ENCODE data around the gene SOS2. TPM values are rescaled to one million over a fixed set of nuclear protein-coding genes. Genes with fewer than 3 reads are reported as not detected.
A peak's percentile ranks its signal among the peaks of the same experiment; 100 is the strongest.

SOS2 gene
- total RNA-seq, 2 experiments from 2014 or later = 18.9 to 20.1 TPM

DNA sequence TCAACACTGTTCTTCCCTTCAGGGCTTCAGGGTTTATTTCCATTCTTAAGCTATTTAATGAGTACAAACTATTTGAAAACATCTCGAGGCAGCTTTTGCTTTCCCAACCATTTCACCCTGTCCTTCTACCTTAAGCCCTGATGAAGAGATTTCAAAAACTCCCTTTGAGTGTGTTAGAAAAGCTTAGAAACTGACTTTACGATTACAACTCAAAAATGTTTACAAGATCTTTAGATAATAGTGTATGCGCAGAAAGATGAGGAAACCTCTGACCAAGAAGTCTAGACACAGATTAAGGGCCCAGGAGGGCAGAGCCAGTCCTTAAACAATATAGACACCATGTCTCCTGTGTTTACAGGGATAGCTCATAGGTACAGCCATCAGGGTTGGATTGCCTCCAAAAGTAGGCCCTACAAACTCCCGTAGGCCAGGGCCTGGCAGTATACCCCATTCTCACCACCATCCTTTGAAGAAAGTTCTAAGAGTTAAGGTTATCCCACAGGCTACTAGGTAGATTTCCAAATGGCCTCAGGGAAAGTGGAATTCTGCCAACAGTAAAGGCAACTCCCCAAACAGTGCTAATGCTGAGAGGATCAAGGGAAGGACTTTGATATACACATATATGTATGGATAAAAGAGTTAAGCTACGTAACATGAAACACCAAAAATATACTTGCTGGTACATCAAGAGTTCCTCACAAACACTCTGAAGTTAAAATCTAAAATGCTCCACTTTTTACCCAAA, 11.4 kb upstream of the SOS2 start:
- H3K4me3 Mint-ChIP-seq = no peak overlapping the region
- ATAC-seq (no peak), DNase-seq (no peak)
- ChIA-PET CTCF (interaction anchor here (0.8 kb wide), 1 partner anchor 83 kb away, joined by 3 read pairs; no protein-coding TSS in a partner anchor), POLR2A (interaction anchor here (0.5 kb wide), 1 partner anchor 533 kb away, joined by 3 read pairs; no protein-coding TSS in a partner anchor)
- no peaks in the 10 kb centered on the region for H3K4me1 Mint-ChIP-seq (ENCODE audit: low read depth)
- H3K36me3 Mint-ChIP-seq (ENCODE audit: low read depth) = peaks cover 9% of the 10 kb centered on the region
- H3K27ac Mint-ChIP-seq = peak overlapping the region; percentile 6
- no peaks in the 10 kb centered on the region for H3K27me3 Mint-ChIP-seq (ENCODE audit: low read depth)
- H3K9me3 Mint-ChIP-seq (ENCODE audit: insufficient read depth) = no peaks in the 10 kb centered on the region

DNA sequence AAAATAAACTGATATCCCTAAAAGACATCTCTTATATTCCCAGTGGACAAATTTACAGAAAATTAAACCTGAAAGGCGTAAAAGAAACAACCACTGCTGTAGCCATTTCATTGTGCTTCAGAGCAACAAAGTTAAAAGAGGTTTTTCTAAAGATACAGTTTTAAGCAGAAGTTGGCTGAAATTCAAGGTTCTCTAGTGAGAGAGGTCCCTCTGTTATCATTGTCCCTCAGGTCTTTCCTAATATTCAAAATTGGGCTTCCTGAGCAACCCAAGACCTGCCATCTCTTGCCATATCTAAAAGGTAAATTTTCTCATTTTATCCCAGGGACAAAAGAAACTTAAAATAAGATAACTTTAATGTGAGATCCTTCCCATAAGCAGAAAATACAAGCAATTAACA, 10.7 kb upstream of the SOS2 start:
- ChIA-PET CTCF (interaction anchor here (0.8 kb wide), 1 partner anchor 82 kb away, joined by 3 read pairs; no protein-coding TSS in a partner anchor), POLR2A (interaction anchor here (0.5 kb wide), 1 partner anchor 534 kb away, joined by 3 read pairs; no protein-coding TSS in a partner anchor)
- Mint-ChIP-seq H3K36me3 (ENCODE audit: low read depth) (peaks cover 9% of the 10 kb centered on the region), H3K27ac (peak overlapping the region; percentile 6), H3K4me1 (ENCODE audit: low read depth) (no peaks in the 10 kb centered on the region), H3K4me3 (no peak overlapping the region), H3K9me3 (ENCODE audit: insufficient read depth) (no peaks in the 10 kb centered on the region), H3K27me3 (ENCODE audit: low read depth) (no peaks in the 10 kb centered on the region)
- DNase-seq (no peak), ATAC-seq (no peak)

DNA sequence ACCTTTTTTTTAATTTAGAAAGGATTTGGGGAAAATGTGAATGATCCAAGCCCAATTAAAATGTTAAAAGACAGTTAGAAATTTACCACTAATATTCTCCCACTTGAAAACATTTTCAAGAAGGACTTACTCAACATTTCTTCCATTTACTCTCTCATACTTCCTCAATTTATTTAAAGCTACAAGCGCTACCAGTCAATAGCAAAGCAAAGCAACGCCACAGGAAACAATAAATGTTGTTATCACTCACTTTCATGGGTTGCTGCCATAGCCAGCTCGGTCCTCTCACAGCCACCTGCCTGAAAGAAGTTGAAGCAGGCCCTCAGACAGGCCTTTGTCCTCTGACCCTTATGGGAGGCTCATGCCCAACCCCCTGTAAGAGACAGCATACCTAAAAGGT, 6.0 kb upstream of the SOS2 start:
- peaks cover 9% of the 10 kb centered on the region for H3K36me3 Mint-ChIP-seq (ENCODE audit: low read depth)
- H3K27ac Mint-ChIP-seq = no peak overlapping the region
- POLR2A ChIA-PET = no interaction called here
- DNase-seq (no peak), ATAC-seq (no peak)
- H3K4me3 Mint-ChIP-seq = no peak overlapping the region
- CTCF ChIA-PET = no interaction called here
- H3K27me3 Mint-ChIP-seq (ENCODE audit: low read depth) = no peaks in the 10 kb centered on the region
- H3K9me3 Mint-ChIP-seq (ENCODE audit: insufficient read depth) = peaks cover 13% of the 10 kb centered on the region
- peaks cover 7% of the 10 kb centered on the region for H3K4me1 Mint-ChIP-seq (ENCODE audit: low read depth)

DNA sequence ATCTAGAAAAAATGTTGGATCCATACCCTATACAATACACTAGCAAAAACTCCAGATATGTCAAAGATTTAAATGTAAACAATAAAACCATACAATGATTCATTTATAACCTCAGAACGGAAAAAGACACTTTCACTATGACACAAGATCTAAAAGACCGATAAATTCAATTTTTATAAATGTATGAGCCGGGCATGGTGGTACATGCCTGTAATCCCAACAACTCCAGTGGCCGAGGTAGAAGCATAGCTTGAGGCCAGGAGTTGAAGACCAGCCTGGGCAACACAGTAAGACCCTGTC, 2.5 kb upstream of the SOS2 start:
- peaks cover 24% of the 10 kb centered on the region for H3K4me1 Mint-ChIP-seq (ENCODE audit: low read depth)
- H3K27ac Mint-ChIP-seq = peak overlapping the region; percentile 9
- ChIA-PET CTCF (interaction anchor here (1.3 kb wide), 1 partner anchor 382 kb away, joined by 4 read pairs; the partner anchor contains the start of gene NEMF), POLR2A (no interaction called here)
- no peak for ATAC-seq
- H3K9me3 Mint-ChIP-seq (ENCODE audit: insufficient read depth) = peaks cover 13% of the 10 kb centered on the region
- no peaks in the 10 kb centered on the region for H3K27me3 Mint-ChIP-seq (ENCODE audit: low read depth)
- DNase-seq = no peak
- peaks cover 14% of the 10 kb centered on the region for H3K36me3 Mint-ChIP-seq (ENCODE audit: low read depth)
- peak overlapping the region; percentile 23 for H3K4me3 Mint-ChIP-seq

DNA sequence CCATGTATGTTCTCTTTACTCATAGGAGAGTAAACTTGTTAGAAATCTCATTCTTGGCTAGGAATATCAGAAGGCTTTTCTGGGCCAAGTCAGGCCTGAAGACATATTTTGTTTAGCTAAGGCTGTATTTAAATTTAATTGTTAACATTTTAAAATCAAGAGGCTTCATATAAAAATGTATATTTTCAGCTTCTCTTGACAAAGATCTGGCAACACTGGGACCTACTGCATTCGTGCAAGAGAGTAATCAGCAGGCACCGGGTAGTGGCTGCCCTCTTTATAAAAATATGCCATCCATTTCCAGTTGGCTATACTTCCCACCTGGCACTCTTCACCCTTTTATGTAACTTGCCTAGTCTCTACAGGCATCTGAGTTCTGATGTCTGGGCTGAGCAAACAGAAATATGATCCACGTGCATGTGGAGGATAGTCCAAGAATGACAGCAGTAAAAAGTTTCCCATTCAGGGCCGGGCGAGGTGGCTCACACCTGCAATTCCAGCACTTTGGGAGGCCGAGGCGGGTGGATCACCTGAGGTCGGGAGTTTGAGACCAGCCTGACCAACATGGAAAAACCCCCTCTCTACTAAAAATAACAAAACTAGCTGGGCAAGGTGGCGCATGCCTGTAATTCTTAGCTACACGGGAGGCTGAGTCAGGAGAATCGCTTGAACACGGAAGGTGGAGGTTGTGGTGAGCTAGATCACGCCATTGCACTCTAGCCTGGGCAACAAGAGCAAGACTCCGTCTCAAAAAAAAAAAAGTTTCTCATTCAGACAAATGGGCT, 2.0 kb upstream of the SOS2 start:
- no peak for DNase-seq
- no peak for ATAC-seq
- peak overlapping the region; percentile 9 for H3K27ac Mint-ChIP-seq
- peaks cover 29% of the 10 kb centered on the region for H3K4me1 Mint-ChIP-seq (ENCODE audit: low read depth)
- CTCF ChIA-PET = interaction anchor here (1.3 kb wide), 1 partner anchor 381 kb away, joined by 4 read pairs; the partner anchor contains the start of gene NEMF
- H3K4me3 Mint-ChIP-seq = peak overlapping the region; percentile 23
- peaks cover 13% of the 10 kb centered on the region for H3K9me3 Mint-ChIP-seq (ENCODE audit: insufficient read depth)
- POLR2A ChIA-PET = interaction anchor here (2.7 kb wide), 1 partner anchor 371 kb away, joined by 7 read pairs; no protein-coding TSS in a partner anchor
- peaks cover 19% of the 10 kb centered on the region for H3K36me3 Mint-ChIP-seq (ENCODE audit: low read depth)
- H3K27me3 Mint-ChIP-seq (ENCODE audit: low read depth) = no peaks in the 10 kb centered on the region

DNA sequence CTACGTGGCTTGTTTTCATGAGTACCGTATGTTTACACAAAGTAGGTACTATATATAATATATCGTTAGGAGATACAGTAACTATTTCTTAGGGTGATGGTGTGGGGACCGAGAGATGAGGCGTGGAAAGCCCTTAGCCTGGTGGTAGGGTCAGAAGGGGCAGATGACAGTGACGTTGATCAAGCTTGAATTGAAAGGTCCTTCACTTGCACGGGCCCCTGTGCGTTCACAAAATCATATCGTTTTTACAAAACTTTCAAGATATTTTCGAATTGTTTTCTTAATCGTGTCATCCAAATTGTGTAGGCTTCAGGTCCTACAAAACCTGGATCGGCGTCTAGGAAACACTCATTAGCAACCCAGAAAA, 881 bp upstream of the SOS2 start:
- Mint-ChIP-seq H3K9me3 (ENCODE audit: insufficient read depth) (peaks cover 17% of the 10 kb centered on the region), H3K36me3 (ENCODE audit: low read depth) (peaks cover 20% of the 10 kb centered on the region), H3K4me3 (peak overlapping the region; percentile 75), H3K4me1 (ENCODE audit: low read depth) (peaks cover 29% of the 10 kb centered on the region), H3K27me3 (ENCODE audit: low read depth) (no peaks in the 10 kb centered on the region), H3K27ac (peak overlapping the region; percentile 82)
- DNase-seq = no peak
- CTCF ChIA-PET = interaction anchor here (1.3 kb wide), 1 partner anchor 380 kb away, joined by 4 read pairs; the partner anchor contains the start of gene NEMF
- no peak for ATAC-seq
- POLR2A ChIA-PET = interaction anchor here (0.6 to 2.7 kb wide), 5 partner anchors 116 to 380 kb away, joined by 3 to 7 read pairs (median 4); partner anchors contain the start of genes NEMF and VCPKMT

DNA sequence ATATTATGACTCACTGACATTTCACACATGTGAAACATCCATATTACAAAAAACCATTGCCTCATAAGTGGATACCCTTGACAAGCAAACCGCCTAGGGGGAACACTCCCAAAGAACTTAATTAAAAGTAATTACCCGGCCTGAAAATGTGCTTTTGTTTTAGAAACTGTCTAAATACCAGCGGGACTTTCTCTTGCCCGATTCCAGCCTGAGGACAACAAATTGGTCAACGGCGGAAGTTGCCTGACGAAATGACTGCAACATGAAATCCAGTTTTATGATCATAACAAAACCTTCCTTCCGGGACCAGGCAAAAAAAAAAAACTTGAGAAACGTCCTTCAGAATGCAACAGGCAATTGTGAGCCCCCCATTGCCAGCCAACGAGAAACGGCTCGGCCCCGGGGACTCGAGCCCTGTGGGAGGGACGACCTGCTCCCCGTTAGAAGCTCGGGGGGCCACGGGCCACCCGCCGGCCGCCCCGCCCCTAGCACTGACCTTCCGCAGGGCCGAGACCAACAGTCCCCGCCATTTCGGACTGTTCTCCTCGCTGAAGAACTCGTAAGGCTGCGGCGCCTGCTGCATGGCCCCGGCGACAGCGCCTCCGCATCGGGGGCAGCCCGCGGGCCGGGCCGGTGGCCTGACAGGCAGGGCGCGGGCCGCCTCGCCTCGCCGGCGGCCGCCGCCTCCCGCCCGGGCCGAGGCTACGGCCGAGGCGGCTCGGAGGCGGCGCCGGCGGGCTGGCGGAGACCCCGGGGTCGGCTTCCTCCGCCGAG, 490 bp downstream of the SOS2 start:
- ChIA-PET CTCF (interaction anchor here (0.7 kb wide), 1 partner anchor 369 kb away, joined by 3 read pairs; no protein-coding TSS in a partner anchor), POLR2A (interaction anchor here (0.6 to 2.7 kb wide), 5 partner anchors 42 to 379 kb away, joined by 3 to 7 read pairs (median 5); partner anchors contain the start of genes NEMF and VCPKMT)
- peaks cover 16% of the 10 kb centered on the region for H3K9me3 Mint-ChIP-seq (ENCODE audit: insufficient read depth)
- H3K4me3 Mint-ChIP-seq = peak overlapping the region; percentile 86
- ATAC-seq = peak; percentile 45
- H3K36me3 Mint-ChIP-seq (ENCODE audit: low read depth) = peaks cover 20% of the 10 kb centered on the region
- H3K27ac Mint-ChIP-seq = peak overlapping the region; percentile 92
- peak; percentile 62 for DNase-seq
- peaks cover 39% of the 10 kb centered on the region for H3K4me1 Mint-ChIP-seq (ENCODE audit: low read depth)
- H3K27me3 Mint-ChIP-seq (ENCODE audit: low read depth) = no peaks in the 10 kb centered on the region

DNA sequence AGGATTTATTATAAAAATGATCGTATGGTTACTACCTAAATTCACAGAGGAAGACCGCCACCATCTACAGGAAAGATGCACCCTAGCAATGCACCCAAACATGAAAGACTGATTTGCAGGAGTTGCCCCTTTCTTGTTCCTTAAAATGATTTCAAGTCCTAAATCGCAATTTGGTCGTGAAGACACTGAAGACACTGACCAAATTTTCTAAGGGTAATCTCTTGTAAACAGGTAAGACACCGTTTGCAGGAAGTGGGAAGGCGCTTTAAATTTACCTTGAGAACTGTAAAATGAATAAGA, 1.0 kb downstream of the SOS2 start:
- DNase-seq = peak; percentile 47
- Mint-ChIP-seq H3K4me3 (peak overlapping the region; percentile 86), H3K9me3 (ENCODE audit: insufficient read depth) (peaks cover 11% of the 10 kb centered on the region), H3K36me3 (ENCODE audit: low read depth) (peaks cover 16% of the 10 kb centered on the region), H3K27me3 (ENCODE audit: low read depth) (no peaks in the 10 kb centered on the region), H3K27ac (peak overlapping the region; percentile 92), H3K4me1 (ENCODE audit: low read depth) (peaks cover 43% of the 10 kb centered on the region)
- ATAC-seq = peak; percentile 1
- CTCF ChIA-PET = no interaction called here
- POLR2A ChIA-PET = interaction anchor here (0.6 to 2.7 kb wide), 3 partner anchors 42 to 368 kb away, joined by 3 to 7 read pairs (median 6); partner anchors contain the start of gene VCPKMT

DNA sequence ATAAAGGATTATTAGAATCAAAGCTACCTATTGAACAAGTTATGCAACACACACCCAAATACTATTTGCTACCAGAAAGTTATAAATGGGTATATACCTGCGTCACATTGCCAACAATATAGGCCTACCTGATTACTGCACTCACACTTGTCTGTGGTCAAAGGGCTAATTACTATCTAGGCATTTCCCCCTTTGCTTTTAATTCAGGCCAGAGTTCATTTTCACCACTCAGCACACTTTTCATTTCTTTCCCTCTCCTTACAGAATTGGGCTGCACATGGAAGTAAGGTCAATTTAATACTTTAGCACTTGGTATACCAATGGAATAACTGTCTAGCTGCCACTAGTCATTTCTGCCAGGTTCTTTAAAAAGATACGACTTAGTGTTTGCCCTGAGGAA, 1.7 kb downstream of the SOS2 start:
- DNase-seq (no peak), ATAC-seq (no peak)
- CTCF ChIA-PET = no interaction called here
- POLR2A ChIA-PET = no interaction called here
- peak overlapping the region; percentile 53 for H3K4me3 Mint-ChIP-seq
- peaks cover 43% of the 10 kb centered on the region for H3K4me1 Mint-ChIP-seq (ENCODE audit: low read depth)
- H3K27me3 Mint-ChIP-seq (ENCODE audit: low read depth) = no peaks in the 10 kb centered on the region
- no peak overlapping the region for H3K27ac Mint-ChIP-seq
- peaks cover 11% of the 10 kb centered on the region for H3K36me3 Mint-ChIP-seq (ENCODE audit: low read depth)
- H3K9me3 Mint-ChIP-seq (ENCODE audit: insufficient read depth) = peaks cover 4% of the 10 kb centered on the region

DNA sequence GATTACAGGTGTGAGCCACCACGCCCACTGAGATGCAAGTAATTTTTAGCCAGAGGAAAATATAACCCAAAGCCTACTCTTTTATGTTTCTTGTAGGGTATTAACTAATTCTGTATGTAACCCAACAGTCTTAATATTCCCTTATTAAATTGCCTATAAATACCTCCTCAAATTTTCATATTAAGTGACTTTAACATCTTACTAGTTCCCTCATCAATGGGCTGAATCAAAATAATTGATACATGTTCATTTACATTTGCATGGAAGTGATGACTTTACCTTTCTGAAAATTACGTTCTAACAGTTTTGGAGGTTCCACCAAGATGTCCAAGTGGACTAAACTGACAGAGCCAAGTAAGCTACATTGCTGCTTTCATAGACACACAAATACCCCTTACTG, 3.1 kb downstream of the SOS2 start:
- POLR2A ChIA-PET = no interaction called here
- peaks cover 11% of the 10 kb centered on the region for H3K36me3 Mint-ChIP-seq (ENCODE audit: low read depth)
- ATAC-seq (no peak), DNase-seq (no peak)
- H3K9me3 Mint-ChIP-seq (ENCODE audit: insufficient read depth) = peaks cover 4% of the 10 kb centered on the region
- H3K27me3 Mint-ChIP-seq (ENCODE audit: low read depth) = no peaks in the 10 kb centered on the region
- H3K27ac Mint-ChIP-seq = no peak overlapping the region
- no peak overlapping the region for H3K4me3 Mint-ChIP-seq
- CTCF ChIA-PET = no interaction called here
- H3K4me1 Mint-ChIP-seq (ENCODE audit: low read depth) = peaks cover 40% of the 10 kb centered on the region

DNA sequence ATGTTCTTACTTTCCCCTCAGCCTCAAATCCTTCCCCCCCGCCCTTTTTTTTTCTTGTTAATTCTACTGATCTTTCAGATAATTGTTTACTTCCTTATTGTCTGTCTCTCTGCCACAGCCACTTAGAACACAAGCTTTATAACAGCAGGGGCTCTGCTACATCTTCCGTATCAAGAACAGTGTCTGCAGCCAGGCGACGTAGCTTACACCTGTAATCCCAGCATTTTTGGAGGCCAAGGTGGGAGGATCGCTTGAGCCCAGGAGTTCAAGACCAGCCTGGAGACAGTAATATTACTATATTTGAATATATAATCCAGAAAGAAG, 5.4 kb downstream of the SOS2 start:
- H3K27ac Mint-ChIP-seq = no peak overlapping the region
- DNase-seq (no peak), ATAC-seq (no peak)
- H3K27me3 Mint-ChIP-seq (ENCODE audit: low read depth) = no peaks in the 10 kb centered on the region
- H3K9me3 Mint-ChIP-seq (ENCODE audit: insufficient read depth) = peaks cover 4% of the 10 kb centered on the region
- peaks cover 44% of the 10 kb centered on the region for H3K4me1 Mint-ChIP-seq (ENCODE audit: low read depth)
- CTCF ChIA-PET = no interaction called here
- no peak overlapping the region for H3K4me3 Mint-ChIP-seq
- H3K36me3 Mint-ChIP-seq (ENCODE audit: low read depth) = peaks cover 22% of the 10 kb centered on the region
- POLR2A ChIA-PET = no interaction called here
